Muscle of leg (tissue), 11 donors: Measurements from ENCODE around the gene HS1BP3. TPM values are rescaled to one million over a fixed set of nuclear protein-coding genes. Genes with fewer than 3 reads are reported as not detected.

Source experiments
- DNase-seq: peaks from one replicate; pipeline ENCODE4 v3.0.0; 2013
- H3K27ac ChIP-seq: one replicate; pipeline ENCODE4 v1.5.1; 2013; ENCODE audit warnings: mild to moderate bottlenecking, low read length, control low read depth
- H3K27me3 ChIP-seq: one replicate; pipeline ENCODE4 v1.6.1; 2013; ENCODE audit warnings: low read length; ENCODE audit not compliant: control insufficient read depth, insufficient read depth
- H3K36me3 ChIP-seq: one replicate; pipeline ENCODE4 v1.6.1; 2013; ENCODE audit warnings: low read length; ENCODE audit not compliant: control insufficient read depth, insufficient read depth
- H3K4me1 ChIP-seq: one replicate; pipeline ENCODE4 v1.6.1; 2013; ENCODE audit warnings: low read length; ENCODE audit not compliant: control insufficient read depth, insufficient read depth
- H3K4me3 ChIP-seq: one replicate; pipeline ENCODE4 v1.5.1; 2013; ENCODE audit warnings: low read length, control low read depth
- H3K9me3 ChIP-seq: replicated peaks from 2 replicates; pipeline ENCODE4 v1.6.1; 2013; ENCODE audit warnings: low read depth, low read length; ENCODE audit not compliant: control insufficient read depth
- WGBS: methylation state at CpG from one replicate; pipeline ENCODE4 v1.1.5; 2013; ENCODE audit warnings: missing lambda C conversion rate; ENCODE audit not compliant: insufficient coverage; 5-methylcytosine and 5-hydroxymethylcytosine counted together
- polyA plus RNA-seq, 8 donors: library from polyadenylated mRNA; unstranded; fragments of 120-200 nt; gene quantifications; one replicate each; pipeline versions ENCODE4 v1.2.1 to v1.2.3, GENCODE V29; 2013; ENCODE audit warnings: inconsistent platforms in 1 of 8, low replicate concordance in 1 of 8; ENCODE audit not compliant: insufficient read length in 8 of 8, insufficient read depth in 1 of 8
- total RNA-seq: library from RNA; stranded (reverse); fragments of 120-200 nt; gene quantifications from one replicate; pipeline ENCODE4 v1.2.4, GENCODE V29; 2013

HS1BP3 gene
- total and polyA plus RNA-seq, 9 donors: 7.1 to 11.5 (median 9.8) TPM

GRCh38 chr2:20571231-20571630, 79.7 kb downstream of the HS1BP3 start:
- H3K4me1 ChIP-seq: peaks cover 65% of the 10 kb centered on the region
- H3K4me3 ChIP-seq: no peak overlapping the region
- WGBS: 81% methylated on average over 10 of the region's 10 CpGs
- H3K9me3 ChIP-seq: no peaks in the 10 kb centered on the region
- no peaks in the 10 kb centered on the region for H3K36me3 ChIP-seq
- no peak for DNase-seq
- H3K27ac ChIP-seq: no peak overlapping the region
- peaks cover 2% of the 10 kb centered on the region for H3K27me3 ChIP-seq

- Histone ChIP-seq H3K9me3 (no peaks in the 10 kb centered on the region), H3K4me1 (peaks cover 67% of the 10 kb centered on the region), H3K4me3 (no peak overlapping the region), H3K27me3 (peaks cover 2% of the 10 kb centered on the region), H3K36me3 (no peaks in the 10 kb centered on the region), H3K27ac (no peak overlapping the region)
- no peak for DNase-seq
- WGBS: 95% methylated on average over 6 of the region's 6 CpGs
Measured at GRCh38 chr2:20570249-20570648, 80.6 kb downstream of the HS1BP3 start.

GRCh38 chr2:20569464-20570223, 81.3 kb downstream of the HS1BP3 start:
- 72% methylated on average over 6 of the region's 7 CpGs for WGBS
- no peak for DNase-seq
- Histone ChIP-seq H3K9me3 (no peaks in the 10 kb centered on the region), H3K4me3 (no peak overlapping the region), H3K27me3 (peaks cover 7% of the 10 kb centered on the region), H3K4me1 (peaks cover 67% of the 10 kb centered on the region), H3K36me3 (no peaks in the 10 kb centered on the region), H3K27ac (peak overlapping the region; percentile 82)

GRCh38 chr2:20568501-20569463, 82.1 kb downstream of the HS1BP3 start:
- H3K4me1 ChIP-seq: peaks cover 62% of the 10 kb centered on the region
- H3K27me3 ChIP-seq: peaks cover 7% of the 10 kb centered on the region
- no peaks in the 10 kb centered on the region for H3K36me3 ChIP-seq
- no peaks in the 10 kb centered on the region for H3K9me3 ChIP-seq
- no peak overlapping the region for H3K4me3 ChIP-seq
- peak overlapping the region; percentile 82 for H3K27ac ChIP-seq
- DNase-seq: peak; percentile 47
- 69% methylated on average over 7 of the region's 13 CpGs for WGBS

GRCh38 chr2:20567926-20568179, 83.0 kb downstream of the HS1BP3 start:
- H3K4me1 ChIP-seq: peaks cover 62% of the 10 kb centered on the region
- 33% methylated on average over 1 of the region's 2 CpGs for WGBS

More at GRCh38 chr2:20567926-20568179, 83.0 kb downstream of the HS1BP3 start:
- H3K27me3 ChIP-seq: peaks cover 7% of the 10 kb centered on the region
- H3K36me3 ChIP-seq: no peaks in the 10 kb centered on the region
- no peaks in the 10 kb centered on the region for H3K9me3 ChIP-seq
- no peak overlapping the region for H3K27ac ChIP-seq
- no peak for DNase-seq
- no peak overlapping the region for H3K4me3 ChIP-seq

Other genes with a start within 250 kb of the HS1BP3 start
- gene RHOB, start 204.0 kb downstream of the HS1BP3 start, total RNA-seq: 148 TPM
- 100 to 1,000 TPM in 7 of 8 donors, 10 to 100 TPM in 1; 90.9 to 174 (median 133) TPM for gene RHOB, start 204.0 kb downstream of the HS1BP3 start, polyA plus RNA-seq
- 0.62 TPM for gene GDF7, start 16.0 kb upstream of the HS1BP3 start, total RNA-seq
- gene GDF7, start 16.0 kb upstream of the HS1BP3 start, polyA plus RNA-seq: under 1 TPM; 0.29 to 0.81 (median 0.55) TPM
- gene LDAH, start 172.0 kb upstream of the HS1BP3 start, total RNA-seq: 15.5 TPM
- 10 to 100 TPM in 5 of 8 donors, 1 to 10 TPM in 3; 8.5 to 12.1 (median 10.9) TPM for gene LDAH, start 172.0 kb upstream of the HS1BP3 start, polyA plus RNA-seq